ENCODE results near the gene RIMS3.

DNA sequence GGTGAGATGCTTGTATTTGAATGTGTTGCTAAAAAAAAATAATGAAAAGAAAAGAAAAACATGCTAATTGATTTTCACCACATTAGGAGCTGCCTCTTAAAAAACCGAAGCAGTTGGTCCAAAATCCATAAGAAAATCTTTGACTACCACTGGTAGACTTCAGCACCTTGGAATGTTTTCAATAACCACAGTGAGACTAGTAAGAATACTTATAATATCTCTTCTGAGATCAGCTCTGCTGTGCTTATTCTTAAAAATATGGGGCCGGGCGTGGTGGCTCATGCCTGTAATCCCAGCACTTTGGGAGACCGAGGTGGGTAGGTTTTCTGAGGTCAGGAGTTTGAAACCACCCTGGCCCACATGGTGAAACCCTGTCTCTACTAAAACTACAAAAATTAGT, 41.1 kb upstream of the RIMS3 start:
- no peak for TF ChIP-seq ZNF384 (IDR thresholded peaks at IDR 0.05)
- no peak for TF ChIP-seq BHLHE40 (IDR thresholded peaks at IDR 0.05; ENCODE audit: borderline replicate concordance)
- no peak for TF ChIP-seq FOXM1 (IDR thresholded peaks at IDR 0.05; ENCODE audit: borderline replicate concordance)
- TF ChIP-seq NFRKB (IDR thresholded peaks at IDR 0.05): no peak

Measured in HEK293T (cell line).